Frontal cortex (tissue), 4 donors: ENCODE measurements around the gene MAP2K5. TPM values are rescaled to one million over a fixed set of nuclear protein-coding genes. Genes with fewer than 3 reads are reported as not detected.
"Not testable (repeated sequence)": the region's sequence is repeated elsewhere in the genome, so short reads cannot be mapped to it uniquely, and the experiment has no call there.

ENCODE experiments used
- DNase-seq, 2 donors: peaks; one replicate each; pipeline ENCODE4 v3.0.0; 2012; ENCODE audit warnings: low spot score in 2 of 2
- FAIRE-seq: peaks from 2 replicates; lab custom pipeline; 2012; peaks lifted over from hg19 to GRCh38; lab: Jason Lieb, UNC
- total RNA-seq: library from RNA; depleted of rRNA; stranded (reverse); fragments of >200 nt; gene quantifications from one replicate; pipeline ENCODE4 v1.2.3, GENCODE V29; 2014
- donor health status: control.
- donor health status: control.
- donor health status: control.

The MAP2K5 gene
- total RNA-seq, 1 donor from 2014 or later, result 11.0 TPM

DNA sequence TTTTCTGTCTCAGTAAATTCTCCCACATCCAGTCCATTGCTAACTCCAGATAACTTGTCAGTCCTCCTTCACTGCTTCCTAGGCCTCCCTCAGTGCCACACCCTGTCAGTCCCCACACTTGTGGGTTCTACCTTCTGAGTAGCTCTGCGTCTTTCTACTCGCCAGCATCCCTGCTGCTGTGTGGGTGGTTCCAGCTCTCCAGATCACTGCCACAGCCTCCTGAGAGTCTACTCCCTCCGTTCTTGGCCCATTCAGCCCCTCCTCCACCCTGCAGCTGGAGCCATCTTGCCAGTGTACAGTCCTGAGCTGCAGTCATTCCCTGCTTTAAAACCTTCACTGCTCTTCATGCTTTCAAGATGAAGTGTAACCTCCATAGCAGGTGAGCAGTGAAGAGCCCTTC, 45.3 kb downstream of the MAP2K5 start:
- FAIRE-seq (no peak), DNase-seq (no peak)

DNA sequence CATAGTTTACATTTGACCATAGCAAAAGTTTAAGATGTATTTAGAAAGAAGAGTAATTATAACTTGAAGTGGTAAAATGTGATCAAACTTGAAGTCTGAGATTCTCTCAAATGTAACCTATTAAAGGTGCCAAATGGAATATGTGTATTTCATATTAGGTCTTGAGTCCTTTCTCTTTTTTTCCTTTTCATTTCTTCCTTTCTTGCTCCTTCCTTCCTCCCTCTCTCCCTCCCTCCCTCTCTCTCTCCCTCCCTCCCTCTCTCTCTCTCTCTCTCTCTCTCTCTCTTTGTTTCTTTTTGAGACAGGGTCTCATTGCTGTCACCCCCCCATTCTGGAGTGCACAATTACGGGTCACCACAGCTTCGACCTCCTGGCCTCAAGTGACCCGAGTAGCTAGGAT, 47.7 kb downstream of the MAP2K5 start:
- no peak for FAIRE-seq
- no peak for DNase-seq

DNA sequence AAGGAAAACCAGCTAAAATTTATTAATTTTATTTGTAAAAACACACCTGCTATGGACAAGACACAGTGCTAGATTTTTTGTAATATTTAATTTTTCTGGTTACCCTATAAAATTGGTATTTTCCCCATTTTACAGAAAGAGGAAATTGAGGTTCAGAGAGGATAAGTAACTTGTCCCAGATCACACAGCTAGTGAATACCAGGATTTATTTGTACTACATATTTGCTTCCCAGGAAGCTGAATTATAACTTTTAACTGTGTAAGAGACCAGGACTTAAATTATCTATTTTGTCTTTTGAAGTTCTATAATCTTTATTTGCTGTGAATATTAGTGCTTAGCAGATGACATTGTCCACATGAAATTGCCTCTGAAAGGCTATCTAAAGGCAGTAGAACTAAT, 49.7 kb downstream of the MAP2K5 start:
- FAIRE-seq, result no peak

DNA sequence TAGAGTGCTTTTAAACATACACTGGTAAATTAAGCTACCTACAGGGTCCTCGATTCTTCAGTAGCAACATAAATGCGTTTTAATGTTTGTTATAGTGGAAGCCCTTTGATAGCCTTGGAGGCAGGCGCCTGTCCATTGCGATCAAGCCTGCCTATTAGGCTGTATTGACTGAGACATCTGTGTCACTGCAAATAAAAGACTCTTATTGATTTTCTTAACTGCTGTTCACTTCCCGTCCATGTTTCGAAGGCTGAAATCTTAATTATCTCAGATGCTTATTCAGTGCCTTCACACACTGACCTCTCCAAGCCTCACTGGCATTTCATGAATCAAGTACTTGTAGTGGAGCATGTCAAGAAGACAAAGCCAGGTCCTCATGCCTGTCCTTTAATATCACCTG, 51.1 kb downstream of the MAP2K5 start:
- DNase-seq, result no peak
- FAIRE-seq, result no peak

More for the DNA sequence above, 49.7 kb downstream of the MAP2K5 start:
- no peak for DNase-seq

DNA sequence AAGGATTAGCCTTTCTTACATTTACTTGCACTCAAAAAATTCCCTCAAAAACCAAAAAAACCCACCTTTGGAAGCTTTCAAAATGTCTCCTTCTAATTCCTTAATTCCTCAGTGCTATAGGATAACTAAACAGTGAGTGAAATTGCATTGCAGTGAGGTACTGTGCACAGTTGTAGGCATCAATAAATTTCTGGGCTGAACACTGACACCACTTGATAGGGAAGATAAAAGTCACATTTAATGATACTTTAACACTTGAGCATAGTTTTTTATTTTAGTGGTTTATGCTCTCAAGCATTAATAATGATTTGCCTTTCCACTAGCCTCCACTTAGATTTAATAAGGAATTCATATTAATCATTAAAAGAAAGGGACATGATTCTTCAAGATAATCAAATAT, 52.3 kb downstream of the MAP2K5 start:
- FAIRE-seq (no peak), DNase-seq (no peak)

DNA sequence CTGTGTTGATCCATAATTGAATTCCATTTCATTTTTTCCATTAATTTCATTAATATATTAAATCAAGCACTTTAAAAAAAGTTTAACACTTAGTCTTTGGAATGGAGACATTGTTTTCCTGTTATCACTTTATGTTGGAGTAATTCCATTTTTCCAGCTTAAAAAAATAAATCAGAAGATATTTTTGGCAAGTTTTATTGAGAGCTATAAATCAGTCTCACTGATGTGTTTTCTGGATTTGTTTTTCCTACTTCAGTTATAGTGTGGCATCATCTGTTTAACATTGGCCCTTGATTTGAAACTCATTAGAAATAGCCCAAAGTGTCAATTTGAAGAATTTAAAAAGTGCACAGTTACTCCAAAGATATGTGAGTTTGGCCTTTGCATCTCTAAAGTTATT, 53.1 kb downstream of the MAP2K5 start:
- DNase-seq (no peak), FAIRE-seq (no peak)

DNA sequence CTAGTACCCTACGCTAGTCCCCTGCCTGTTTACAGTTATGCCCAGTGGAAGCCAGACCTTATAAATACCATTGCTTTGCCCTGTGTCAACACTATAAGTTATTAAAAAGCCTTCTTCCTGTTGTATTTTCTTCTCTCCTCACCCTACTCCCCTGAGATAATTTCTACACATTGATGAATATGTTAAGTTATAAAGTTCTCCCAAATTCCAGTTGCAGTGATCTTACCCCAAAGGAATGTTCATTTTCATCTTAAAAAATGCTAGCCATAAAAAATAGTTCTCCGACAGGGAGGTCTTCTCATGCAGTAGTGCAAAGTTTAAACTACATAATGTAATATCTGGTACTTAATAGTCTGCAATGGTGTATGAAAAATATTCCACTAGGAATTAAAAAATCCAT, 58.6 kb downstream of the MAP2K5 start:
- DNase-seq, result no peak
- no peak for FAIRE-seq

DNA sequence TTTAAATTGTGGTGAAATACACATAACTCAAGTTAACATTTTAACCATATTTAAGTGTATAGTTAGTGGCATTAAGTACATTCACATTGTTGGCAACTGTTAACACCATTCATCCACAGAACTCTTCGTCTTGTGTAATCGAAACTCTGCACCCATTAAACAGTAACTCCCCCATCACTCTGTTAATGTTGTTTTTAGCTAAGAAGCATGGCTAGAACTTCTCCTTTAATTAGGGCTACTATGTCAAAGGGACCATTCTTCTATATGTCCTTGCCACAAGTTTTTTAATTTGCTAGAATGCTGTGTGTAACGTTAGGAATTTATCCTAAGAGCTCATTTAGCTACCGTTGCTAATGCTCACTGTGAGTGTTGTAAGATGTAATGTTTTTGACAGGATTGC, 60.6 kb downstream of the MAP2K5 start:
- no peak for FAIRE-seq
- no peak for DNase-seq

DNA sequence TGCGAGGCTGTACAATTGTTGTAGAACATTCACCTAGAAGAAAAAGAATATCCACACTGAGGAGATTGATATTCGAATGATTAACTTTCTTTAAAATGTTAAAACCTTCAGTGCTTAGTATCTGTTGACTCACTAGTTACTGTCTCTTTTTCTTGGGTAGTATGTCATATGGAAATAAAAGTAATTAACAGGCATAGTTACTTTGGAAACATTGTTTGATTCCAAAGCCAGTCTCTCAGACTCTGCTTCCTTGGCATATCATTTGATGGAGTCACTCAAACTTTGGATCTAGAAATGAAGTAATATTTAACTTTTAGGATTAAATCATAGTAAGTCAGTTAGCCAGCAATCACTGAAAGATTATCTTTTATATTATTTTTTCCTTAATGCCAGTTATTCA, 63.4 kb downstream of the MAP2K5 start:
- FAIRE-seq (no peak), DNase-seq (no peak)

DNA sequence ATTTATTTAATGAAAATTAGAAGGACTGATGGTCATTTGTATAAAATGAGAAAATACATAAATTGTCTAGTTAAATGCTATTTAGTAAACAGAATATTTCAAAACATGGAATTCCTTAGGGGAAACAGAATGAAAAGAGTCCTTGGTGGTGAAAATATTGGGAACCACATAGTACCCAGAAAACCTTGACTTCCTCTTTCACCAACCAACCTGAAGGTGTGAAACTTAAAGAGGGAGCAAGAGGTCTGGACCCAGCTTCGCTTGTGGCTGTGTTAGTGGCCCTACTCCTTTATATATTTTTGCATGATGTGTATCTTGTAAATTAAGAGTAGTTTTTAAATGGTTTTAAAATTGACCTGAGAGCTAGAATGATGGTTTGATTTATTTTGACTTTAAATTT, 64.2 kb downstream of the MAP2K5 start:
- DNase-seq, result no peak
- FAIRE-seq, result no peak

DNA sequence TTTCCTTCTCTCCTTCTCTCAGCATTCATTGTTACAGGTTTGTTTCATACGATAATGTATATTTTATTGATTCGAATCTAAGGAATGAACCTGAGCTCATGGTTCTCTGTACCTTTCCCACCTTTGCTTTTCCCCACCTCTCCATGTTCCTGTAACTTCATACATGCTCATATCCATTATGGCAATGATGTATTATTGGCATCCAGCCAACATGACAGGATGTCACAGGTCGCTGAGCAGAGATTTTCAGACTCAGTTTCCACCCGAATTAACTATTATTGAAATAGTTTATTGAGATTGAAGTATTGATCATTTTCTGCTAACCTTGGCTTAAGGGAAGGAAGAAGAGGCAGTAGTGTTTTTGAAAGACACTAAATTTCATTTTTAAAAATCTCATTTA, 64.8 kb downstream of the MAP2K5 start:
- FAIRE-seq (no peak), DNase-seq (no peak)

DNA sequence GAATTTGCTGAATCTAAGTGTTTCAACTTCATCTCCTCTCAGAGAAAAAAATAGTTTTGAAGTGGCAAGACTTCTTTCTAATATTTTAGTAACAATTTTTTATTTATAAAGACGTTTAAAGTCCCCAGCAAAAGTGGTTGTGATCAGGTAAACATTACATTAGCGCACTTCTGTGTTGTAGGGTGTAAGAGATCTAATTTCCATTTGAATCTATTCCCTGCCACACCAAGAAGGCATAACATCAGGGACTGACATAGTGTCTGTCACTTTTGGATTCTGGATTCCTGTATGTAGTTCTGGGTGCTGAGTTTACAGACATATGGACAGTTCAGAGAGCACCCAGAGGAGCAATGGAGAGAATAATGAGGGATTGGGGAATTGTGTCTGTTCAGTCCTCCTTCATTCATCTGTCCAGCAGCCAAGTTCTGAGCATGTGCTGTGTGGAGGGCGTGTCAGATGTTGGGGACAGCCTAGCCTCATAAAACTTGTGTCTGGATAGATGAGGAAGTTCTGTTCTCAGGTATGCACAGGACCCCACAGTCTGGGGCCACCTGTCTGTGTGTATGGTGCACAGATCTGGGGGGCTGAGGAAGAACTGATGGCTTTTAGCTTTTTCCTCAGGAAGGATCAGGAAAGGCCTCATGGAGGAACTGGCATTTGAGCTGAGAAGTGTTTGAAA, 65.6 kb downstream of the MAP2K5 start:
- FAIRE-seq, result no peak
- DNase-seq, result no peak

DNA sequence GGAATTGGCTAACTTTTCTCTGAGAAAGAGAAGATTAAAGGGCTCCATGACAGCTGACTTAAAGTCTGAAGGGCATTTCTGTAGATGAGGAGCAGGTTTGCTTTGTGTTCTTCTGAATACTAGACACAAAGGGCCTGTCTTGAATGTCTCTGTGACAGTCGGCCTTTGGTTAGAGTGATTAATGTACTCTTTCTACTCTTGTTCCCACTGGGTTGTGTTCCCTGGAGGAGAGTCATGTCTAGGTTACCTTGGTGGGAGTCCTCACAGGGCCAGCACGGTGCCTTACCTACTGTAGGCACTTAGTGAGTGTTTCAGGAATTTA, 66.1 kb downstream of the MAP2K5 start:
- no peak for FAIRE-seq
- DNase-seq, result no peak

DNA sequence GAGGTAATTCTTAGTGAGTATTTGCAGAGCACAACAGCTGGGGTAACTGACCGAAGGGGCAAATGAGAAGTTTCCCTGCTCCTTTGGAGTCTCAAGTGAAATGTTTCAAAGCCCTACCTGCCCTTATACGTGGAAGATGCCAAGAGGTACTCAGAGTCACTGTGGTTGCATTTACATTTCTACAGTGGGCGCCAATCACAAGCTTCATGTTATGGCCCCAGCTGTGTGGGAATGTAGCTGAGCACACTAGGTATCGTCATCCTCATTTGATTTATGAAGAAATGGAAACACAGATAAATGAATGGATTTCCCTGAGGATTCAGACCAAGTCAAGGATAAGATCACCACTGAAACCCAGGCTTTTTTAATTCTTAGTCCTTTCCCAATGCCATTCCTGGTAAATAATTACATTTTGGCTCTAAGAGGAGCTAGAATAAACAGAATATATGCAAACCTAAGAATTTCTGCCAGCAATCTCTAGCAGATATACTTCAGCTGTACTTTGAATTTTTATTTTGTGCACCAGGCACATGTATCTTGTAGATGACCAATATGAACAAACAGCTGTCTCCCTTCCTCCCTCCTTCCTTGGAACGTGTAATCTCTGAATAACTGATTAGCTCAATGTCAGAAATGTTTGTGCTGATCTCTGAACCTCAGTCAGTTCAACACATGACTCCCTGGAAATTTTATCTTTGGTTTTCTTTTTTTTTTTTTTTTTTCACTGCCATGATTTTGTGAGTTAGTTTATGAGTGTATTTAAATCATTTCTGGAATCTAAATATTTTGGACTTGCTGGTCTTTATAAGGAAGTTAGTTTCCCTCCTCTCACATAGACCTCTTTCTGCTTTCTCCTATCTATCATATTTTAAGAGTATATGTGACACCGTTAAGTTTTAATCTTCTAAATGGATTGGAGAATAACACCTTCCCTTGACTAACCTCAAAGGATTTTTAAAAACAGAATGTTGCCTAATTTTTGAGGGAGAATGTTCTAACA, 69.2 kb downstream of the MAP2K5 start:
- FAIRE-seq, result no peak

DNA sequence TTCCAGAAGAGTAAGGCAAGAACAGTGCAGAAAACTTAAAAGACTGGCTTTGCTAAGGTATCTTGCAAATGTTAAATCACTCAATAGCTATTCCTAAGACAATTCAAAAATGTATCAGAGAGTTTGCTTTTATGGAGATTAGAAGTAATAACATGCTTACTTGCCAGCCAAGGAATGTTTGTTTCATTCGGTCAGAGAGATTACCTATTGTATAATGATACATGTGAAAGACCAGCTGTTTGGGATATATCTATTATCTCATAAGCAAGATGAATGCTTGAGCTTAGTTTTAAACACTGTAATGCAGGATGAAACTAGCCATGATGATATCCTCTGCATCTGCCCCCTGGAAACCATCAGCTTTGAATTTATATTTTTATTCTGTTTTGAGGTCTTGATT, 70.7 kb downstream of the MAP2K5 start:
- DNase-seq (no peak), FAIRE-seq (no peak)

More for the DNA sequence above, 69.2 kb downstream of the MAP2K5 start:
- DNase-seq, result no peak

DNA sequence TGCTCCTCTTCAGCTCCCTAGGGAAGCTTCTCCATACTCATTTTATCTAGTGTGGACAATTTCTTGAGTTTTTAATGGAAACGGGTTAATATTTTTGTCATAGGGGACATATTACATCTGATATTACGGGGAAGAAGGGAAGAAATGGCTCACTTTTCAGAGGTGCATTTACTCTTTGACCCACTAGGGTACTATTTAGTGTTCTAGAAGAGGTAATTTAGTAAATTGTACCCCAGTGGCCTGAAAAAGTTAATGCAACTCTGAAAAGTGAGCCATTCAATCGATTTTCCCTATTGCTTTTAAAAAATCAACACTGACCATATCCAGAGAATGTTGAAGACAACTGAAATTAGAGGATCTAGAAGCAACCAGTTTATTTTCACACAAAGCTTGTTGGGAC, 71.2 kb downstream of the MAP2K5 start:
- no peak for DNase-seq
- FAIRE-seq, result no peak

DNA sequence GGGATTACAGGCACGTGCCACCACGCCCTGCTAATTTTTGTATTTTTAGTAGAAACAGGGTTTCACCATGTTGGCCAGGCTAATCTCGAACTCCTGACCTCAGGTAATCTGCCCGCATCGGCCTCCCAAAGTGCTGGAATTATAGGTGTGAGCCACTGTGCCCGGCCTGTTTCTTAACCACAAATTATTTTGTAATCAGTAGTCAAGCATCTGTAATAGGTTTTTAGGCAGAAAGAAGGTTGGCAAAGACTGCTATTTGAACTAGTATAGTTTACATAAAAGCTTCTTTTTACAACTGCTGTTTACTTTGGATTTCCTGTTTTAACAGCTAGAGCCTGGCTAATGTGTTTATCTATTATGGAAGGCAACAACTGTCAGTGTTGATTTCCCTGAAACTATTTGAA, 72.6 kb downstream of the MAP2K5 start:
- not testable (repeated sequence) for FAIRE-seq, DNase-seq

DNA sequence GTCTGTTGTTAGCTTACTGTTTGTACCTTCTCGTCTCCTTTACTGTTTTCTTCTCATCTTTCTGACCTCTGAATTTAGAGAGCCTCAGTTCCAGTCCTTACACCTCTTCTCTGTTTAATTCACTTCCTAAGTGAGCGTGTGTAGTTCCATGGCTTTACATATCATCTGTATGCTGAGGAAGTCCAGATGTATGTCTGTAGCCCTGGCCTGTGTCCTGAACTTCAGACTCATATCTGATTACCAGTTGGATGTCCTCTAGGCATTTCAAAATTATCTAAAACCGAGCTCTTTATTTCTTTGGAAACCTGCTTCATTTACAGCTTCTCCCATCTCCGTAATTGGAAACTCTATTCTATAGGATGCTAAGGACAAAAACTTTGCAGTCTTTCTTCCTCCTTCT, 75.8 kb downstream of the MAP2K5 start:
- no peak for FAIRE-seq
- no peak for DNase-seq

DNA sequence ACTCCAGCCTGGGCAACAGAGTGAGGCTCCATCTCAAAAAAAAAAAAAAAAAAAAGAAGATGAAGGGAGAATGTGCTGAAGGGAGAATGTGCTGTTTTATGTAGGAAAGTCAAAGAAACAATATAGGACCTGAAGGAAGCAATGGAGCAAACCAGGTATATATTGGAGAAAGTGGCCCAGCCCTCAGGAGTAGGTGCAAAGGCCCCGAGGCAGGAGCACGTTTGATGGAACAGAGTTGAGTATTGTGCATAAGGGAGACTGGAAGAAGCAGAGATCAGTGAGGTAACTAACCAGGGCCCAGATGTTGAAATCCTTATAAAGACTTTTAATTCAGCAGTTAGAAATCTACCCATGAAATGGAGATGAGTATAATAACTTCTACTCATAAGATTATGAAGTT, 79.6 kb downstream of the MAP2K5 start:
- DNase-seq, result no peak
- FAIRE-seq, result no peak

DNA sequence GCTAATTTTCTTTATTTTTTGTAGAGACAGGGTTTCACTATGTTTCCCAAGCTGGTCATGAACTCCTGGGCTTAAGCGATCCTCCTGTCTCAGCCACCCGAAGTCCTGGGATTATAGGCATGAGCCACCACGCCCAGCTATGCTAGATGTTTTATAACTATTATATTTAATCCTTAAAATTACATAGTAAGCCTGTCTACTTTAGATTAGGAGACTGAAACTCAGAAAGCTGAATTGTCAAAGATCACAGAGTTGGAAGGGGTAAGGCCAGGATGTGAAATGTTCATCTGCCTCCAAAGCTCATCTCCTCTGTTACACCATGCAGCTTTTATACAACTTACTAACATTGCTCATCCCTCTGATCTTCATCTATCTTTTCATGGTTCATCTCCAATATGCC, 89.8 kb downstream of the MAP2K5 start:
- no peak for FAIRE-seq
- DNase-seq, result no peak

DNA sequence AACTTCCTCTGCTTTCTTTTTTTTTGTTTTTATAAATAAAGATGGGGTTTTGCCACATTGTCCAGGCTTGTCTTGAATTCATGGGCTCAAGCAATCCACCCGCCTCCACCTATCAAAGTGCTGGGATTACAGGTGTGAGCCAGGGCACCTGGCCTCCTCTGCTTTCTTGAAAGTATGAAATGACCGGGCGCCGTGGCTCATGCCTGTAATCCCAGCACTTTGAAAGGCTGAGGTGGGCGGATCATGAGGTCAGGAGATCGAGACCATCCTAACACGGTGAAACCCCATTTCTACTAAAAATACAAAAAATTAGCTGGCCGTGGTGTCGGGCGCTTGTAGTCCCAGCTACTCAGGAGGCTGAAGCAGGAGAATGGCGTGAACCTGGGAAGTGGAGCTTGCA, 93.4 kb downstream of the MAP2K5 start:
- FAIRE-seq, DNase-seq: not testable (repeated sequence)
